ENCODE measurements around the gene CYP2B6.
"Not testable (repeated sequence)": the region's sequence is repeated elsewhere in the genome, so short reads cannot be mapped to it uniquely, and the experiment has no call there.

The CYP2B6 gene

GRCh38 chr19:41039806-41040205 lies 48.7 kb downstream of the CYP2B6 start:
- H2AFZ ChIP-seq (ENCODE audit: low read length): no peak overlapping the region

GRCh38 chr19:41045095-41045494 lies 54.0 kb downstream of the CYP2B6 start:
- H3F3A ChIP-seq (ENCODE audit: insufficient read depth, low read length); H3K4me1 ChIP-seq (ENCODE audit: insufficient read depth, low read length, severe bottlenecking); H3K9ac ChIP-seq (ENCODE audit: low read length); H2AFZ ChIP-seq (ENCODE audit: low read length); H3K9me2 ChIP-seq (ENCODE audit: low read depth, low read length); H3K9me3 ChIP-seq (ENCODE audit: low read length); H4K20me1 ChIP-seq (ENCODE audit: insufficient read depth, low read length); H3K4me2 ChIP-seq (ENCODE audit: low read length); H3K4me3 ChIP-seq (ENCODE audit: low read depth, low read length, poor library complexity, severe bottlenecking); H3K27me3 ChIP-seq (ENCODE audit: insufficient read depth, low read length); H3K79me2 ChIP-seq (ENCODE audit: insufficient read depth, low read length); H3K27ac ChIP-seq (ENCODE audit: low read depth, low read length, poor library complexity, severe bottlenecking); H3K36me3 ChIP-seq (ENCODE audit: insufficient read depth, low read length): not testable (repeated sequence)

More at GRCh38 chr19:41039806-41040205, 48.7 kb downstream of the CYP2B6 start:
- H3K4me3 ChIP-seq (ENCODE audit: low read depth, low read length, poor library complexity, severe bottlenecking): no peak overlapping the region
- no peaks in the 10 kb centered on the region for H4K20me1 ChIP-seq (ENCODE audit: insufficient read depth, low read length)
- H3K27ac ChIP-seq (ENCODE audit: low read depth, low read length, poor library complexity, severe bottlenecking): no peak overlapping the region
- no peaks in the 10 kb centered on the region for H3K79me2 ChIP-seq (ENCODE audit: insufficient read depth, low read length)
- H3K9me2 ChIP-seq (ENCODE audit: low read depth, low read length): no peaks in the 10 kb centered on the region
- TF ChIP-seq EZH2 (IDR thresholded peaks at IDR 0.05; ENCODE audit: borderline replicate concordance, low read length): no peak
- no peak for TF ChIP-seq CTCF (IDR thresholded peaks at IDR 0.05; ENCODE audit: low read length)
- no peaks in the 10 kb centered on the region for H3K36me3 ChIP-seq (ENCODE audit: insufficient read depth, low read length)
- no peaks in the 10 kb centered on the region for H3F3A ChIP-seq (ENCODE audit: insufficient read depth, low read length)
- H3K4me1 ChIP-seq (ENCODE audit: insufficient read depth, low read length, severe bottlenecking): no peaks in the 10 kb centered on the region
- H3K27me3 ChIP-seq (ENCODE audit: insufficient read depth, low read length): no peaks in the 10 kb centered on the region
- H3K4me2 ChIP-seq (ENCODE audit: low read length): no peak overlapping the region
- H3K9ac ChIP-seq (ENCODE audit: low read length): no peak overlapping the region
- no peaks in the 10 kb centered on the region for H3K9me3 ChIP-seq (ENCODE audit: low read length)

GRCh38 chr19:41050426-41050825 lies 59.3 kb downstream of the CYP2B6 start:
- no peaks in the 10 kb centered on the region for H3K4me1 ChIP-seq (ENCODE audit: insufficient read depth, low read length, severe bottlenecking)
- H3K9ac ChIP-seq (ENCODE audit: low read length): no peak overlapping the region
- H3K36me3 ChIP-seq (ENCODE audit: insufficient read depth, low read length): no peaks in the 10 kb centered on the region
- no peak overlapping the region for H3K4me3 ChIP-seq (ENCODE audit: low read depth, low read length, poor library complexity, severe bottlenecking)
- H3K27ac ChIP-seq (ENCODE audit: low read depth, low read length, poor library complexity, severe bottlenecking): no peak overlapping the region
- TF ChIP-seq CTCF (IDR thresholded peaks at IDR 0.05; ENCODE audit: low read length) (no peak), EZH2 (IDR thresholded peaks at IDR 0.05; ENCODE audit: borderline replicate concordance, low read length) (no peak)
- H3K9me3 ChIP-seq (ENCODE audit: low read length): no peaks in the 10 kb centered on the region
- no peaks in the 10 kb centered on the region for H4K20me1 ChIP-seq (ENCODE audit: insufficient read depth, low read length)
- H3K9me2 ChIP-seq (ENCODE audit: low read depth, low read length): no peaks in the 10 kb centered on the region
- H3F3A ChIP-seq (ENCODE audit: insufficient read depth, low read length): no peaks in the 10 kb centered on the region
- H3K4me2 ChIP-seq (ENCODE audit: low read length): no peak overlapping the region
- no peak overlapping the region for H2AFZ ChIP-seq (ENCODE audit: low read length)
- H3K79me2 ChIP-seq (ENCODE audit: insufficient read depth, low read length): no peaks in the 10 kb centered on the region
- H3K27me3 ChIP-seq (ENCODE audit: insufficient read depth, low read length): no peaks in the 10 kb centered on the region

- H3K9ac ChIP-seq (ENCODE audit: low read length); H3K36me3 ChIP-seq (ENCODE audit: insufficient read depth, low read length); H3K4me2 ChIP-seq (ENCODE audit: low read length); H4K20me1 ChIP-seq (ENCODE audit: insufficient read depth, low read length); H3K27me3 ChIP-seq (ENCODE audit: insufficient read depth, low read length); H3K4me1 ChIP-seq (ENCODE audit: insufficient read depth, low read length, severe bottlenecking); H3K9me3 ChIP-seq (ENCODE audit: low read length); H3K79me2 ChIP-seq (ENCODE audit: insufficient read depth, low read length); H3K27ac ChIP-seq (ENCODE audit: low read depth, low read length, poor library complexity, severe bottlenecking); H3K4me3 ChIP-seq (ENCODE audit: low read depth, low read length, poor library complexity, severe bottlenecking); H3F3A ChIP-seq (ENCODE audit: insufficient read depth, low read length); H2AFZ ChIP-seq (ENCODE audit: low read length); H3K9me2 ChIP-seq (ENCODE audit: low read depth, low read length): not testable (repeated sequence)
Observed at GRCh38 chr19:41052162-41052561, 61.1 kb downstream of the CYP2B6 start.

GRCh38 chr19:41053331-41053730 lies 62.2 kb downstream of the CYP2B6 start:
- H3K4me1 ChIP-seq (ENCODE audit: insufficient read depth, low read length, severe bottlenecking); H3K9me3 ChIP-seq (ENCODE audit: low read length); H3K9ac ChIP-seq (ENCODE audit: low read length); H3K36me3 ChIP-seq (ENCODE audit: insufficient read depth, low read length); H4K20me1 ChIP-seq (ENCODE audit: insufficient read depth, low read length); H3K79me2 ChIP-seq (ENCODE audit: insufficient read depth, low read length); H3K27me3 ChIP-seq (ENCODE audit: insufficient read depth, low read length); H2AFZ ChIP-seq (ENCODE audit: low read length); H3F3A ChIP-seq (ENCODE audit: insufficient read depth, low read length); H3K4me2 ChIP-seq (ENCODE audit: low read length); H3K4me3 ChIP-seq (ENCODE audit: low read depth, low read length, poor library complexity, severe bottlenecking); H3K9me2 ChIP-seq (ENCODE audit: low read depth, low read length); H3K27ac ChIP-seq (ENCODE audit: low read depth, low read length, poor library complexity, severe bottlenecking): not testable (repeated sequence)
